Measurements from ENCODE around the gene BCAS3.

- TF ChIP-seq ZBTB7A (IDR thresholded peaks at IDR 0.05; ENCODE audit: low read depth) (no peak), CEBPB (IDR thresholded peaks at IDR 0.05) (no peak), MAX (IDR thresholded peaks at IDR 0.05) (no peak), YY1 (IDR thresholded peaks at IDR 0.05; ENCODE audit: low read depth) (no peak), RAD21 (IDR thresholded peaks at IDR 0.05; ENCODE audit: low read depth) (no peak), TAF1 (IDR thresholded peaks at IDR 0.05; ENCODE audit: low read depth) (no peak), EP300 (IDR thresholded peaks at IDR 0.05; ENCODE audit: borderline replicate concordance) (no peak), NFIC (IDR thresholded peaks at IDR 0.05) (no peak), FOXM1 (IDR thresholded peaks at IDR 0.05; ENCODE audit: borderline replicate concordance, low read depth) (no peak), TEAD4 (IDR thresholded peaks at IDR 0.05) (no peak), EGR1 (IDR thresholded peaks at IDR 0.05) (no peak), CREB1 (IDR thresholded peaks at IDR 0.05; ENCODE audit: low read depth) (no peak)
- TF ChIP-seq, protein P1, sequence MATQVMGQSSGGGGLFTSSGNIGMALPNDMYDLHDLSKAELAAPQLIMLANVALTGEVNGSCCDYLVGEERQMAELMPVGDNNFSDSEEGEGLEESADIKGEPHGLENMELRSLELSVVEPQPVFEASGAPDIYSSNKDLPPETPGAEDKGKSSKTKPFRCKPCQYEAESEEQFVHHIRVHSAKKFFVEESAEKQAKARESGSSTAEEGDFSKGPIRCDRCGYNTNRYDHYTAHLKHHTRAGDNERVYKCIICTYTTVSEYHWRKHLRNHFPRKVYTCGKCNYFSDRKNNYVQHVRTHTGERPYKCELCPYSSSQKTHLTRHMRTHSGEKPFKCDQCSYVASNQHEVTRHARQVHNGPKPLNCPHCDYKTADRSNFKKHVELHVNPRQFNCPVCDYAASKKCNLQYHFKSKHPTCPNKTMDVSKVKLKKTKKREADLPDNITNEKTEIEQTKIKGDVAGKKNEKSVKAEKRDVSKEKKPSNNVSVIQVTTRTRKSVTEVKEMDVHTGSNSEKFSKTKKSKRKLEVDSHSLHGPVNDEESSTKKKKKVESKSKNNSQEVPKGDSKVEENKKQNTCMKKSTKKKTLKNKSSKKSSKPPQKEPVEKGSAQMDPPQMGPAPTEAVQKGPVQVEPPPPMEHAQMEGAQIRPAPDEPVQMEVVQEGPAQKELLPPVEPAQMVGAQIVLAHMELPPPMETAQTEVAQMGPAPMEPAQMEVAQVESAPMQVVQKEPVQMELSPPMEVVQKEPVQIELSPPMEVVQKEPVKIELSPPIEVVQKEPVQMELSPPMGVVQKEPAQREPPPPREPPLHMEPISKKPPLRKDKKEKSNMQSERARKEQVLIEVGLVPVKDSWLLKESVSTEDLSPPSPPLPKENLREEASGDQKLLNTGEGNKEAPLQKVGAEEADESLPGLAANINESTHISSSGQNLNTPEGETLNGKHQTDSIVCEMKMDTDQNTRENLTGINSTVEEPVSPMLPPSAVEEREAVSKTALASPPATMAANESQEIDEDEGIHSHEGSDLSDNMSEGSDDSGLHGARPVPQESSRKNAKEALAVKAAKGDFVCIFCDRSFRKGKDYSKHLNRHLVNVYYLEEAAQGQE (IDR thresholded peaks at IDR 0.05; ENCODE audit: low read depth) = no peak
Observed at GRCh38 chr17:61015966-61016365, 338.3 kb downstream of the BCAS3 start.

All from Ishikawa (cell line).